ENCODE results near the gene COL3A1.

Gene COL3A1

GRCh38 chr2:188975497-188976102 is 1.4 kb downstream of the COL3A1 start:
- no peak for DNase-seq (ENCODE audit: low read depth)

DNA sequence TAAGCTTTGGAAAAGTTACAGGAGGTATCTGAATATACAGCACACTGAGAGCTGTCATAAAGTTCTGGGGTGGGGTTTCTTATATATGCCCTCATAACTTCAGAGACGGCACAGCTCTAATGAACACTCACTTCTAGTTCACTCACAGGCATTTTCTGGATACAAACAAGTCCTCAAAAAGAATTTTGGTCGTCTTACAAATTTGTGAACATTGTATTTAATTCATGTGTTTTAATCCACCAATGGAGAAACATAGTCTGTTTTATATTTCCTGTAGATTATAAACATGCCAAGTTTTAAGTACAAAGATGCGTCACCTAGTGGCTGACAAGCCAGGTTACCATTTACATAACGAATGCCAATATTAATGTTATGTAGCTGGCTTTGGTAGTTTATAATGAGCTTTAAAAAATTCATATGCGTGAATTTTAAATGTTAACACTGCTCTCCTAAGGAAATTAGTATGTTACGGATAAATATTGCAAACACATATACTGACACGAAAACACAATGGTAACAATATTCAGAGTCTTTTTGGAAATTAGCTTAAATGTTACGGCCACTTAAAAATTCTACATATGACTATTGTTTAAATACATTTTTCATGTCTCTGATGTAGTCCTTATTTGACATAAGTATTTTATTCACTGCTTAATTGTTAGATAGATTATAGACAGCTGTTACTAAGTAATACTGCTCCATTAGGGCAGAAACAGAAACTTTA is 2.5 kb downstream of the COL3A1 start:
- DNase-seq (ENCODE audit: low read depth): no peak

- DNase-seq (ENCODE audit: low read depth): no peak
Measured at GRCh38 chr2:188977317-188977716, 3.1 kb downstream of the COL3A1 start.

- no peak for DNase-seq (ENCODE audit: low read depth)
Measured at GRCh38 chr2:188978291-188979081, 4.3 kb downstream of the COL3A1 start.

- no peak for DNase-seq (ENCODE audit: low read depth)
Measured at GRCh38 chr2:188979187-188980114, 5.3 kb downstream of the COL3A1 start.

DNA sequence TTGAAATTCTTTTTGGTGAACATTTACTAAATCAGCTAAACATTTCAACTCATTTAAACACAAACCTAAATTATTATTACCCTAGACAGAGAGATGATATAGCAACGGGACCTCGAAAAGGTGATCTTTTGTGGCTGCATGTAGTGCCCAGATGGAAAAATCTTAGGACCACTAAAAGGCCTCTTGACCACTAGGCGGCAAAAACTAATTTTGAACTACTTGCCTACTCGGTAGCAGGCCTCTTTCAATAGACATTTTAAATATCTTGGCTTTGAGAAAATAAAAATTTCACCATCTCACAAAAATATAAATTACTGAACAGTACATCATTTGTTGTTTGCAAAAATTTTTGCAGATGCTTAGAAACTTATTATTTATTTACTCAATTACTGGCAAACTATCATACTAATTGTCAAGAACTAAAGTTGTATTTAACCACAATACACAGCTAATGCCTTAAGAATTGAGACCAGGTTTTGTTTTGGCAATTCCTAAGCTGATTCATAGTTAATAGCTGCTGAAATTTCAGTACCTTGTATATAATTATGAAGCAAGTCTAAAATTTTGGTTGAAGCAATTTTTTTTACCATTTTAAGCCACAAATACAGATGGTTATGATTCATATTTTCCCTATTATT is 9.4 kb downstream of the COL3A1 start:
- DNase-seq (ENCODE audit: low read depth): no peak

GRCh38 chr2:188984065-188984491 is 9.9 kb downstream of the COL3A1 start:
- DNase-seq (ENCODE audit: low read depth): no peak

DNA sequence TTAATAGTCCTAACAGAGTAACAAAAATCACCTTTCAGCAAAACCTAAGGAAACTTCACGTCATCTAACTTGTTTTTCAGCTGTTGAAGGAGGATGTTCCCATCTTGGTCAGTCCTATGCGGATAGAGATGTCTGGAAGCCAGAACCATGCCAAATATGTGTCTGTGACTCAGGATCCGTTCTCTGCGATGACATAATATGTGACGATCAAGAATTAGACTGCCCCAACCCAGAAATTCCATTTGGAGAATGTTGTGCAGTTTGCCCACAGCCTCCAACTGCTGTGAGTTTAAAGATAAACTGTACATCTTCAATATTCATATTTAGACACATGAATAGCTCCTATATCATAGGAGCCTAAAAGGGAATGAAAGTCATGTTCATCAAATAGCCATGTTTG is 10.5 kb downstream of the COL3A1 start:
- no peak for DNase-seq (ENCODE audit: low read depth)

- no peak for DNase-seq (ENCODE audit: low read depth)
Measured at GRCh38 chr2:188986839-188987238, 12.7 kb downstream of the COL3A1 start.

GRCh38 chr2:188993247-188993646 is 19.1 kb downstream of the COL3A1 start:
- no peak for DNase-seq (ENCODE audit: low read depth)

DNA sequence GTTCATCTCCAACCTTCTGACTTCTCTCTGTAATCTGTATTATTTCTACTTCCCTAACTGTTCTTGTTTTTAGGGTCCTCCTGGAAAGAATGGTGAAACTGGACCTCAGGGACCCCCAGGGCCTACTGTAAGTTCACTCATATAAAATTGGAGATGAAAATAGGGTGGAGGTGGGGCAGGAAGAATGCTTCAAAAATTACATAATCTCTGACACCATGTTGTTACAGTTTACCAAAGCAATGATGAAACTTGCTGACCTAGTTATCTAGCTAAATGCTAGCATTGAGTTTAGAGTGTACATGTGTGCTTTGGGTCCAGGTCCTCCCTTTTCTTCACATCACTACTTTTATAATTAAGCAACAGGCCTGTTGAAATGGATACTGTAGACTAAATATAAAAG is 23.1 kb downstream of the COL3A1 start:
- no peak for DNase-seq (ENCODE audit: low read depth)

DNA sequence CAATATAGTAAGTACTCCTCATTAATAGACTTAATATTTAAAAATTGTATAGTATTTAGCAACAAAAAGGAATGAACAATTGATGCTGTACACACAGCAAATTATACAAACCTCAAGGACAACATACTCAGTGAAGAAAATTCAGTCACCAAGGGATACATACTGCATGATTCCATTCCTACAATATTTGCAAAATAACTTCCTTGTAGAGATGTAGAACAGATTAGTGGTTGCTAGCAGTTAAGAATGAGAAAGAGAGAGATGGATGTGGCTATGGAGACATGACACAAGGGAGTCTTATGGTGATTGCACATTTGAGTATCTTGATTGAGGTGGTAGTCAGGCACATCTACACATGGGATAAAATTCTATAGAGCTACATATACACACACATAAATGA is 26.0 kb downstream of the COL3A1 start:
- DNase-seq (ENCODE audit: low read depth): no peak

DNA sequence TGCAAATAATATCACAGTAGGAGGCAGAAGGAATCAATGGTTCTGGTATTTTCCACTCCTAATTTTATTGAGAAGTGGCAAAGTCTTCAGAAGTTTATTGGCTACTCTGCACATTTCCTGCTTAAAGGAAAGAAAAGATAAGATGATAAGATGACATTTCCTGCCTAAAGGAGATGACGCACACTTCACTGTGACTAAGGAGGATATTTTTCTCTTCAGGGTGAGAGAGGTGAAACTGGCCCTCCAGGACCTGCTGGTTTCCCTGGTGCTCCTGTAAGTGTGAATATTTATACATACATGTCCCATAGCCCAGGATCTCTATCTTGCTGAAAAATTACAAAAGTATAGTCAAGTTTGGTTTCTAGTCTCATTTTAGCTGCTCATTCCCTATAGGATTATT is 27.9 kb downstream of the COL3A1 start:
- no peak for DNase-seq (ENCODE audit: low read depth)

DNA sequence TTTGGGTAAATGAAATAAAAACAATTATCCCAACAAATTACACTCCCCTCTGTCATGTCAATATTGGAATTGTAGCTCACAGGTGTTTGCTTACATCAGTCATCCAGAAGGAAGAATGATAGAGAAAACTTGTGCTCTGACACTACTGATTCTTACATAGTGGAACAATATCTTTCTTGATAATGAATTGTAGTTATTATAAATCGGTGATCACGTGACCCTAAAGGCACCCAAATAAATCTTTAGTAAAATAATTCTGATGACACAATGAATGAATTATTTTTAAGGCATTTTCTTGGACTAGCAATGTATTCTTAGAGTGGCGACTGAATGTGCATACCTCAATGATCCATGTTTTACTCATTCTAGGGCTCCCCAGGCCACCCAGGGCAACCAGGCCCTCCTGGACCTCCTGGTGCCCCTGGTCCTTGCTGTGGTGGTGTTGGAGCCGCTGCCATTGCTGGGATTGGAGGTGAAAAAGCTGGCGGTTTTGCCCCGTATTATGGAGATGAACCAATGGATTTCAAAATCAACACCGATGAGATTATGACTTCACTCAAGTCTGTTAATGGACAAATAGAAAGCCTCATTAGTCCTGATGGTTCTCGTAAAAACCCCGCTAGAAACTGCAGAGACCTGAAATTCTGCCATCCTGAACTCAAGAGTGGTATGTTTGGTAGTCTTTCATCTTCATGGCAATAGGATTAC is 34.5 kb downstream of the COL3A1 start:
- DNase-seq (ENCODE audit: low read depth): no peak

DNA sequence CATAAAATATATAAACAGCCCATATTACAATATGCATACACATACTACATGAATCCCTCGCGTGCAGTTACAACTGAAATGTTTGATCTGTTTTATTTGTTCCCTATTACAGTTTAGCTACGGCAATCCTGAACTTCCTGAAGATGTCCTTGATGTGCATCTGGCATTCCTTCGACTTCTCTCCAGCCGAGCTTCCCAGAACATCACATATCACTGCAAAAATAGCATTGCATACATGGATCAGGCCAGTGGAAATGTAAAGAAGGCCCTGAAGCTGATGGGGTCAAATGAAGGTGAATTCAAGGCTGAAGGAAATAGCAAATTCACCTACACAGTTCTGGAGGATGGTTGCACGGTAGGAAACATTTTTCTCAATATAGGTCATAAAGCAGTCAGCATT is 36.4 kb downstream of the COL3A1 start:
- no peak for DNase-seq (ENCODE audit: low read depth)

GRCh38 chr2:189012351-189012750 is 38.2 kb downstream of the COL3A1 start:
- DNase-seq (ENCODE audit: low read depth): no peak

DNA sequence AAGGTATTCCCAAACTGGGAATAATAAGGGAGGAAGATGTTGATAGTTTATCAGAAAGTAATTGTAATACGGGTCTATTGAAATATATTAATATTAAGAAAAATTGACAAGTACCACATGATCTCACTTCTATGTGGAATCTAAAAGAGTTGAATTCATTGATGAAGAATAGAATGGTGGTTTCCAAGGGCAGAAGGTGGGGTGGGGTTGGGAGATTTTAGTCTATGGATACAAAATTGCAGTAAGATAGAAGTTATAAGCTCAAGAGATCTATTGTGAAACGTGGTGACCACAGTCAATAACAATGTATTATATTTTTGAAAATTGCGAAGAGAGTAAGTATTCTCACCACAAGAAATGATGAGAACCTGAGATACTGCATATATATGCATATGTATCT is 38.9 kb downstream of the COL3A1 start:
- DNase-seq (ENCODE audit: low read depth): no peak

DNA sequence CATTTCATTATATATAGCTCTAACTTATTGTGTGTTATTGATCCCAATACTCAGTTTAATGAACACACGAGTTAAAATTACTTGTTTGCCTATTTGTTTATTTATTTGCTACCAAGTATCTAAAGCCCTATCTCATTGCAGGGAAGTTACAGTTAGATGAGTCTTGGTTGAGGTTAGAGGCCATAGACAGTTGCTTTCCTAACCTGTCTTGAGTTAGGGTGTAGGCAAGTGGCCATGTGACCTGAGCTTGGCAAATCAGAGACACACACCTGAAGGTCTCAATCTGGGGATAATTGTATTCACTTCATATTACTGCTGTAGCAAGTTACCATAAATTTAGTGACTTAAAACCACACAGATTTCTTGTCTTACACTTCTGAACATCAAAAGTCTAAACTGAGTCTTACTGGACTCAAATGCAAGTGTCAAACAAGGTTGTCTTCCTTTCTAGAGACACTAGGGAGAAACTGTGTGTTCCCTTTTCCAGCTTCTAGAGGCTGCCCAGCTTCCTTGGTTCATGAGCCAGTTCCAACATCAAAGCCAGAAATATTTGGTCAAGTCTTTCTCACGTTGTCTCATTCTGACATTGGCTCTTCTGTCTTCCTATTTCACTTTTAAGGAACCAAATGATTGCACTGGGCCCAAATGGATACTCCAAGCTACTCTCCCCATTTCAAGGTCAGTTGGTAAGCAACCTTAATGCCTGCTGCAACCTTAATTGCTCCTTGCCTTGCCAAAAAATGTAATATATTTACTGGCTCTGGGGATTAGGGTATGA is 39.7 kb downstream of the COL3A1 start:
- no peak for DNase-seq (ENCODE audit: low read depth)

- DNase-seq (ENCODE audit: low read depth): no peak
Measured at GRCh38 chr2:189014449-189015138, 40.4 kb downstream of the COL3A1 start.

DNA sequence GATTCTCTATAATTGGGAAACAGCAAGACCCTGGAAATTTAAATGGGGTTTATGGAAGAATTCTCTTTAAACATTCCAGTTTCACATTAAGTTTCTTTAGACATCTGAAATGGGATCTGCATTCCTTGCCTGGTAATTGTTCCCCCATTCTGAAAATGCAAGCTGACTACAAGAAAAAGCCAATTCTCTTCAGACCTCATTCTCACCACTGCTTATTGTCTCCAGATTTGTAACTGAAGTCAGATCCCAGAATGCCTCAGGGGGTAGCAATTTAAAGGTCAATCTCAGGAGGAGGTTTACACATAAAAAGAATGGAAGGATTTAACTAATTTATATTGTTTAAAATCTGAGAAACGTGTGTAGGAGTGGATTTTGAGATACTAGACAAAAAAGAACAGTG is 41.2 kb downstream of the COL3A1 start:
- DNase-seq (ENCODE audit: low read depth): no peak

All from stimulated activated CD8-positive, alpha-beta memory T cell treated with anti-CD3 and anti-CD28 coated beads, Interleukin-12 subunit alpha, Interleukin-12 subunit beta, amount 100 ng/mL, for 4 hours (primary cell).